SU-DHL-6 (cell line): Measurements from ENCODE around the gene SNX11.

Experiments
- H2AFZ ChIP-seq: fragments of 200-600 bp; sonication (generic); 2 replicates; pipeline ENCODE4 v1.6.1; 2014; ENCODE audit warnings: low read depth, mild to moderate bottlenecking, moderate library complexity, mixed read lengths, antibody characterized with exemption, low read length; ENCODE audit not compliant: severe bottlenecking
- H3F3A ChIP-seq: fragments of 200-600 bp; shearing (Covaris generic); 2 replicates; pipeline ENCODE4 v1.6.0; 2016; ENCODE audit warnings: antibody characterized with exemption, mild to moderate bottlenecking; ENCODE audit not compliant: insufficient read depth
- H3K27ac ChIP-seq: fragments of 200-600 bp; sonication (generic); 2 replicates; pipeline ENCODE4 v1.5.1; 2016; ENCODE audit warnings: low read depth, mild to moderate bottlenecking, low read length, moderate library complexity, mixed read lengths
- H3K27me3 ChIP-seq: fragments of 200-600 bp; sonication (generic), shearing (Covaris generic); 2 replicates; pipeline ENCODE4 v1.6.0; 2014; ENCODE audit warnings: mild to moderate bottlenecking, low read length
- H3K36me3 ChIP-seq: fragments of 200-600 bp; sonication (generic); 2 replicates; pipeline ENCODE4 v1.6.1; 2014; ENCODE audit warnings: mild to moderate bottlenecking, low read length, mixed read lengths
- H3K4me2 ChIP-seq: fragments of 300-600, 200-600 bp; shearing (Covaris generic), sonication (generic); 2 replicates; pipeline ENCODE4 v1.6.0; 2014; ENCODE audit warnings: low read length, low read depth, mild to moderate bottlenecking; ENCODE audit not compliant: poor library complexity, severe bottlenecking
- H3K4me3 ChIP-seq: fragments of 200-600 bp; sonication (generic); 2 replicates; pipeline ENCODE4 v1.5.1; 2014; ENCODE audit warnings: antibody characterized with exemption, low read length, mild to moderate bottlenecking, mixed read lengths; ENCODE audit not compliant: insufficient read depth, poor library complexity, severe bottlenecking
- H3K79me2 ChIP-seq: fragments of 200-600 bp; sonication (generic); 2 replicates; pipeline ENCODE4 v1.6.1; 2014; ENCODE audit warnings: mild to moderate bottlenecking, low read length, moderate library complexity; ENCODE audit not compliant: insufficient read depth
- H3K9ac ChIP-seq: fragments of 200-600 bp; sonication (generic); 2 replicates; pipeline ENCODE4 v1.7.0; 2014; ENCODE audit warnings: mild to moderate bottlenecking, low read length
- H3K9me2 ChIP-seq: fragments of 200-600 bp; sonication (generic); replicated peaks from 2 replicates; pipeline ENCODE4 v1.6.1; 2014; ENCODE audit warnings: low read length; ENCODE audit not compliant: insufficient read depth
- H3K9me3 ChIP-seq: fragments of 200-600 bp; sonication (generic); 2 replicates; pipeline ENCODE4 v1.6.1; 2014; ENCODE audit warnings: low read length, mixed read lengths; ENCODE audit not compliant: insufficient read depth
- H4K20me1 ChIP-seq: fragments of 200-600 bp; sonication (generic); 2 replicates; pipeline ENCODE4 v1.6.1; 2014; ENCODE audit warnings: low read depth, mild to moderate bottlenecking, antibody characterized with exemption, low read length, moderate library complexity, mixed read lengths
- CTCF ChIP-seq: fragments of 200-600 bp; sonication (generic); IDR thresholded peaks from one replicate; pipeline ENCODE4 v1.5.1; 2017; ENCODE audit warnings: antibody characterized with exemption, mild to moderate bottlenecking, low read length, moderate library complexity; ENCODE audit not compliant: insufficient read depth, poor library complexity, severe bottlenecking
- EZH2phosphoT487 ChIP-seq: fragments of 200-600 bp; sonication (generic), shearing (Covaris generic); conservative IDR thresholded peaks from 2 replicates; pipeline ENCODE4 v1.6.1; 2018; ENCODE audit warnings: mild to moderate bottlenecking, antibody characterized with exemption, low read length, moderate library complexity, mixed read lengths

Gene SNX11

GRCh38 chr17:48144231-48144630, 36.7 kb downstream of the SNX11 start:
- Histone ChIP-seq H2AFZ (no peak overlapping the region), H3K27ac (no peak overlapping the region), H3K9me2 (no peaks in the 10 kb centered on the region), H3K4me3 (no peak overlapping the region), H3K9me3 (no peaks in the 10 kb centered on the region), H3K27me3 (0 out of 2 replicates have a peak, but pooled peaks cover 2% of the 10 kb centered on the region), H3K79me2 (no peaks in the 10 kb centered on the region), H3F3A (no peaks in the 10 kb centered on the region), H3K9ac (no peak overlapping the region), H3K36me3 (no peaks in the 10 kb centered on the region), H3K4me2 (no peak overlapping the region), H4K20me1 (no peaks in the 10 kb centered on the region)
- no peak for TF ChIP-seq EZH2phosphoT487
- no peak for TF ChIP-seq CTCF

GRCh38 chr17:48144976-48145798, 37.6 kb downstream of the SNX11 start:
- Histone ChIP-seq H3K4me3 (no peak overlapping the region), H3K36me3 (no peaks in the 10 kb centered on the region), H3K79me2 (no peaks in the 10 kb centered on the region), H3K9me3 (no peaks in the 10 kb centered on the region), H3K27me3 (0 out of 2 replicates have a peak, but pooled peaks cover 2% of the 10 kb centered on the region), H3K27ac (no peak overlapping the region), H3K9me2 (no peaks in the 10 kb centered on the region), H3K4me2 (no peak overlapping the region), H4K20me1 (no peaks in the 10 kb centered on the region), H3K9ac (no peak overlapping the region), H2AFZ (no peak overlapping the region), H3F3A (no peaks in the 10 kb centered on the region)
- no peak for TF ChIP-seq CTCF
- no peak for TF ChIP-seq EZH2phosphoT487

- H3K9me2 ChIP-seq, result no peaks in the 10 kb centered on the region
- no peaks in the 10 kb centered on the region for H3K79me2 ChIP-seq
- H2AFZ ChIP-seq, result no peak overlapping the region
- no peaks in the 10 kb centered on the region for H3K9me3 ChIP-seq
- no peaks in the 10 kb centered on the region for H4K20me1 ChIP-seq
- 0 out of 2 replicates have a peak, but pooled peaks cover 2% of the 10 kb centered on the region for H3K27me3 ChIP-seq
- no peak overlapping the region for H3K9ac ChIP-seq
- no peak overlapping the region for H3K27ac ChIP-seq
- no peaks in the 10 kb centered on the region for H3K36me3 ChIP-seq
- no peaks in the 10 kb centered on the region for H3F3A ChIP-seq
- H3K4me3 ChIP-seq, result no peak overlapping the region
- no peak overlapping the region for H3K4me2 ChIP-seq
- TF ChIP-seq EZH2phosphoT487 (no peak), CTCF (no peak)
These were observed 40.6 kb downstream of the SNX11 start for GRCh38 chr17:48148029-48148770.
